KMS-11 (cell line): ENCODE measurements around the gene RBM20.

Experiments
- H2AFZ ChIP-seq: fragments of 200-600 bp; sonication (generic); 2 replicates; pipeline ENCODE4 v1.6.1; 2016; ENCODE audit warnings: antibody characterized with exemption, mixed run types, low read depth
- H3K27ac ChIP-seq: fragments of 200-600 bp; sonication (generic); 2 replicates; pipeline ENCODE4 v1.6.1; 2016; ENCODE audit warnings: mild to moderate bottlenecking, mixed run types
- H3K27me3 ChIP-seq: fragments of 200-600 bp; sonication (generic); 2 replicates; pipeline ENCODE4 v1.6.1; 2017; ENCODE audit warnings: mild to moderate bottlenecking, low read depth, mixed run types, moderate library complexity; ENCODE audit not compliant: insufficient read depth
- H3K36me3 ChIP-seq: fragments of 200-600 bp; sonication (generic); 2 replicates; pipeline ENCODE4 v1.6.1; 2017; ENCODE audit warnings: mild to moderate bottlenecking, mixed run types; ENCODE audit not compliant: insufficient read depth
- H3K4me1 ChIP-seq: fragments of 200-600 bp; sonication (generic); 2 replicates; pipeline ENCODE4 v1.6.1; 2016; ENCODE audit warnings: mild to moderate bottlenecking, low read depth, mixed run types; ENCODE audit not compliant: poor library complexity, severe bottlenecking
- H3K4me2 ChIP-seq: fragments of 200-600 bp; sonication (generic); 2 replicates; pipeline ENCODE4 v1.7.0; 2016; ENCODE audit warnings: mild to moderate bottlenecking, mixed run types
- H3K4me3 ChIP-seq: fragments of 200-600 bp; sonication (generic); IDR thresholded peaks from 2 replicates; pipeline ENCODE4 v1.6.1; 2017; ENCODE audit warnings: low read depth, low read length, mixed read lengths; ENCODE audit not compliant: insufficient read depth
- H3K79me2 ChIP-seq: fragments of 200-600 bp; sonication (generic); 2 replicates; pipeline ENCODE4 v1.6.1; 2016; ENCODE audit warnings: low read depth, mixed run types; ENCODE audit not compliant: insufficient read depth
- H3K9ac ChIP-seq: fragments of 200-600 bp; sonication (generic); 2 replicates; pipeline ENCODE4 v1.6.1; 2016; ENCODE audit warnings: mild to moderate bottlenecking, mixed run types
- H4K20me1 ChIP-seq: fragments of 200-600 bp; sonication (generic); 2 replicates; pipeline ENCODE4 v1.6.1; 2016; ENCODE audit warnings: mild to moderate bottlenecking, mixed run types; ENCODE audit not compliant: insufficient read depth
- TF ChIP-seq, protein P1 (sequence below): fragments of 200-600 bp; sonication (generic); conservative IDR thresholded peaks from 2 replicates; pipeline ENCODE4 v1.6.1; 2017; ENCODE audit warnings: low read depth, mild to moderate bottlenecking, antibody characterized with exemption, low read length, moderate library complexity, mixed read lengths

Gene RBM20

DNA sequence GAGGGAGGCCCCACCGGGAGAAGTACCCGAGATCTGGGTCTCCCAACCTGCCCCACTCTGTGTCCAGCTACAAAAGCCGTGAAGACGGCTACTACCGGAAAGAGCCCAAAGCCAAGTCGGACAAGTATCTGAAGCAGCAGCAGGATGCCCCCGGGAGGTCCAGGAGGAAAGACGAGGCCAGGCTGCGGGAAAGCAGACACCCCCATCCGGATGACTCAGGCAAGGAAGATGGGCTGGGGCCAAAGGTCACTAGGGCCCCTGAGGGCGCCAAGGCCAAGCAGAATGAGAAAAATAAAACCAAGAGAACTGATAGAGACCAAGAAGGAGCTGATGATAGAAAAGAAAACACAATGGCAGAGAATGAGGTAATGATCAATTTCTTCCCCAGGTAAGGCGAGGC is 168.4 kb downstream of the RBM20 start:
- Histone ChIP-seq H2AFZ (no peak overlapping the region), H3K79me2 (no peaks in the 10 kb centered on the region), H3K27ac (no peak overlapping the region), H3K36me3 (no peaks in the 10 kb centered on the region), H4K20me1 (no peaks in the 10 kb centered on the region), H3K4me2 (no peak overlapping the region), H3K4me1 (no peaks in the 10 kb centered on the region), H3K9ac (no peak overlapping the region), H3K4me3 (no peak overlapping the region), H3K27me3 (no peaks in the 10 kb centered on the region)
- TF ChIP-seq, protein P1, sequence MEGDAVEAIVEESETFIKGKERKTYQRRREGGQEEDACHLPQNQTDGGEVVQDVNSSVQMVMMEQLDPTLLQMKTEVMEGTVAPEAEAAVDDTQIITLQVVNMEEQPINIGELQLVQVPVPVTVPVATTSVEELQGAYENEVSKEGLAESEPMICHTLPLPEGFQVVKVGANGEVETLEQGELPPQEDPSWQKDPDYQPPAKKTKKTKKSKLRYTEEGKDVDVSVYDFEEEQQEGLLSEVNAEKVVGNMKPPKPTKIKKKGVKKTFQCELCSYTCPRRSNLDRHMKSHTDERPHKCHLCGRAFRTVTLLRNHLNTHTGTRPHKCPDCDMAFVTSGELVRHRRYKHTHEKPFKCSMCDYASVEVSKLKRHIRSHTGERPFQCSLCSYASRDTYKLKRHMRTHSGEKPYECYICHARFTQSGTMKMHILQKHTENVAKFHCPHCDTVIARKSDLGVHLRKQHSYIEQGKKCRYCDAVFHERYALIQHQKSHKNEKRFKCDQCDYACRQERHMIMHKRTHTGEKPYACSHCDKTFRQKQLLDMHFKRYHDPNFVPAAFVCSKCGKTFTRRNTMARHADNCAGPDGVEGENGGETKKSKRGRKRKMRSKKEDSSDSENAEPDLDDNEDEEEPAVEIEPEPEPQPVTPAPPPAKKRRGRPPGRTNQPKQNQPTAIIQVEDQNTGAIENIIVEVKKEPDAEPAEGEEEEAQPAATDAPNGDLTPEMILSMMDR, result no peak

GRCh38 chr10:110813743-110814472 is 169.8 kb downstream of the RBM20 start:
- Histone ChIP-seq H3K27ac (no peak overlapping the region), H4K20me1 (no peaks in the 10 kb centered on the region), H3K27me3 (no peaks in the 10 kb centered on the region), H3K4me2 (no peak overlapping the region), H3K79me2 (no peaks in the 10 kb centered on the region), H3K9ac (no peak overlapping the region), H3K4me1 (peaks cover 6% of the 10 kb centered on the region), H3K4me3 (no peak overlapping the region), H3K36me3 (no peaks in the 10 kb centered on the region), H2AFZ (no peak overlapping the region)
- TF ChIP-seq, protein P1, result no peak

- TF ChIP-seq, protein P1, result no peak
- H3K4me2 ChIP-seq, result no peak overlapping the region
These were observed 171.3 kb downstream of the RBM20 start for GRCh38 chr10:110815354-110816004.

DNA sequence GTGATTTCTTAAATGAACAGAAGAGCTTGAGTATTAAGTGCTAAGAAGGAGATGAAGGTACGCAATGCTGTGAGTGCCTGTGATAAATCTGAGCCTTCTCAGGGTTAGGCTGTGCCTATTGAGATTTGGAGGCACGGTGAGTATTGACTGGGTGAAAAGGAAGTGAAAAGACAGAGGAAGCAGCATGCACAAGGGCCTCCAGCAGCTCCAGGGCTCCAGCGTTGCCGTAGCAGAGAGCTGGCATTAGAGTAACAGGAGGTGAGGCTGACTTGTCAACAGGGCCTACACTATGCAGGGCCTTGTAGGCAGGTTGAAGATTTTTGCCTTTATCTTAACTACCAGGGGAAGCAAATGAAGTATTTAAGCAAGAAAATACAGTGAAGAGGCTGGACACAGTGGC is 173.5 kb downstream of the RBM20 start:
- no peaks in the 10 kb centered on the region for H3K79me2 ChIP-seq
- H3K9ac ChIP-seq, result no peak overlapping the region
- no peak overlapping the region for H3K4me3 ChIP-seq
- H4K20me1 ChIP-seq, result no peaks in the 10 kb centered on the region
- H3K27ac ChIP-seq, result no peak overlapping the region
- no peaks in the 10 kb centered on the region for H3K36me3 ChIP-seq
- H2AFZ ChIP-seq, result no peak overlapping the region
- no peak overlapping the region for H3K4me2 ChIP-seq
- TF ChIP-seq, protein P1, result no peak
- no peaks in the 10 kb centered on the region for H3K27me3 ChIP-seq
- H3K4me1 ChIP-seq, result peaks cover 6% of the 10 kb centered on the region

More at GRCh38 chr10:110815354-110816004, 171.3 kb downstream of the RBM20 start:
- Histone ChIP-seq H2AFZ (no peak overlapping the region), H3K36me3 (no peaks in the 10 kb centered on the region), H3K27ac (no peak overlapping the region), H3K27me3 (no peaks in the 10 kb centered on the region), H3K79me2 (no peaks in the 10 kb centered on the region), H3K9ac (no peak overlapping the region), H4K20me1 (no peaks in the 10 kb centered on the region), H3K4me3 (no peak overlapping the region), H3K4me1 (peaks cover 6% of the 10 kb centered on the region)
